Measurements from ENCODE around the gene PPM1A.

The PPM1A gene

DNA sequence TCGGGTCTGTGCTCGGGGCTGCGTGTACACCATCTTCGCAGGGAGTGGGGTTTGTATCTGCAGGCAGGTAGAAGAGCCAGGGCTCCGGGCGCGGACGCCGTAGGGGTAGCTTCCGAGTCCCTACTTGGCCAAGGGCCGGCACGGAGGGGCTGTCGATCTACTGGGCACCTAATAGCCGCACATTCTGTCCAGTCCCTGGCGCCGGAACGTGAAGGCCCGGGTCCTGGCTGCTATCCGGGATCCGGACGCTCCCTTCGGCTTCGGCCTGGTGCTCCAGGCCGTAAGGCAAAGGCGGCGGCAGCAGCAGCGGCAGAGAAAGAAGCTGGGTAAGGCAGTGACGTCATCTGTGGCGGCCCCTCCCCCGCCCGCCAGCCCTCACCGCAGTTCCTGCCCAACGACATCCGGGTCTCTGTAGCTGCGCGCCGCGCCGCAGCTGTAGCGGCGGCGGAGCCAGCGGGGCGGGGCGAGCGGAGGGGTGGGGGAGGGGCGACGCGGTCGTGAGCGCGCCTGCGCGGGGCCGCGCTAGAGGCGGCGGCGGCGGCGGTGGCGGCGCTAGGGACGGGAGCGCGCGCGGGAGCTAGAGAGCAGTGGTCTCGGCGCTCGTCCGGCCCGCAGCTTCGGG is at the start of gene PPM1A (continued):
- no peak for TF ChIP-seq ZNF223 (tag by site-specific recombination; IDR thresholded peaks at IDR 0.05)
- no peak for TF ChIP-seq ZNF768 (tag by site-specific recombination; IDR thresholded peaks at IDR 0.05)
- no peak for TF ChIP-seq ZNF274 (IDR thresholded peaks at IDR 0.05; ENCODE audit: low read length)
- no peak for TF ChIP-seq ZNF274 (tag by site-specific recombination; IDR thresholded peaks at IDR 0.05; ENCODE audit: borderline replicate concordance)
- TF ChIP-seq, protein P1, sequence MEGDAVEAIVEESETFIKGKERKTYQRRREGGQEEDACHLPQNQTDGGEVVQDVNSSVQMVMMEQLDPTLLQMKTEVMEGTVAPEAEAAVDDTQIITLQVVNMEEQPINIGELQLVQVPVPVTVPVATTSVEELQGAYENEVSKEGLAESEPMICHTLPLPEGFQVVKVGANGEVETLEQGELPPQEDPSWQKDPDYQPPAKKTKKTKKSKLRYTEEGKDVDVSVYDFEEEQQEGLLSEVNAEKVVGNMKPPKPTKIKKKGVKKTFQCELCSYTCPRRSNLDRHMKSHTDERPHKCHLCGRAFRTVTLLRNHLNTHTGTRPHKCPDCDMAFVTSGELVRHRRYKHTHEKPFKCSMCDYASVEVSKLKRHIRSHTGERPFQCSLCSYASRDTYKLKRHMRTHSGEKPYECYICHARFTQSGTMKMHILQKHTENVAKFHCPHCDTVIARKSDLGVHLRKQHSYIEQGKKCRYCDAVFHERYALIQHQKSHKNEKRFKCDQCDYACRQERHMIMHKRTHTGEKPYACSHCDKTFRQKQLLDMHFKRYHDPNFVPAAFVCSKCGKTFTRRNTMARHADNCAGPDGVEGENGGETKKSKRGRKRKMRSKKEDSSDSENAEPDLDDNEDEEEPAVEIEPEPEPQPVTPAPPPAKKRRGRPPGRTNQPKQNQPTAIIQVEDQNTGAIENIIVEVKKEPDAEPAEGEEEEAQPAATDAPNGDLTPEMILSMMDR (tag by site-specific recombination; IDR thresholded peaks at IDR 0.05), result no peak
- TF ChIP-seq GLIS1 (tag by site-specific recombination; IDR thresholded peaks at IDR 0.05), result 0 out of 2 replicates have a peak, but pooled peaks have one; percentile 16
- TF ChIP-seq, protein P2, sequence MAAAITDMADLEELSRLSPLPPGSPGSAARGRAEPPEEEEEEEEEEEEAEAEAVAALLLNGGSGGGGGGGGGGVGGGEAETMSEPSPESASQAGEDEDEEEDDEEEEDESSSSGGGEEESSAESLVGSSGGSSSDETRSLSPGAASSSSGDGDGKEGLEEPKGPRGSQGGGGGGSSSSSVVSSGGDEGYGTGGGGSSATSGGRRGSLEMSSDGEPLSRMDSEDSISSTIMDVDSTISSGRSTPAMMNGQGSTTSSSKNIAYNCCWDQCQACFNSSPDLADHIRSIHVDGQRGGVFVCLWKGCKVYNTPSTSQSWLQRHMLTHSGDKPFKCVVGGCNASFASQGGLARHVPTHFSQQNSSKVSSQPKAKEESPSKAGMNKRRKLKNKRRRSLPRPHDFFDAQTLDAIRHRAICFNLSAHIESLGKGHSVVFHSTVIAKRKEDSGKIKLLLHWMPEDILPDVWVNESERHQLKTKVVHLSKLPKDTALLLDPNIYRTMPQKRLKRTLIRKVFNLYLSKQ (tag by site-specific recombination; IDR thresholded peaks at IDR 0.05; ENCODE audit: borderline replicate concordance), result no peak
- TF ChIP-seq ZNF184 (tag by site-specific recombination; IDR thresholded peaks at IDR 0.05), result no peak
- TF ChIP-seq ZNF221 (tag by site-specific recombination; IDR thresholded peaks at IDR 0.05; ENCODE audit: borderline replicate concordance), result no peak
- no peak for TF ChIP-seq SETDB1 (IDR thresholded peaks at IDR 0.05; ENCODE audit: insufficient read length, low read length)
- no peak for TF ChIP-seq ZFP3 (tag by site-specific recombination; IDR thresholded peaks at IDR 0.05; ENCODE audit: low read depth)
- TF ChIP-seq, protein P3, sequence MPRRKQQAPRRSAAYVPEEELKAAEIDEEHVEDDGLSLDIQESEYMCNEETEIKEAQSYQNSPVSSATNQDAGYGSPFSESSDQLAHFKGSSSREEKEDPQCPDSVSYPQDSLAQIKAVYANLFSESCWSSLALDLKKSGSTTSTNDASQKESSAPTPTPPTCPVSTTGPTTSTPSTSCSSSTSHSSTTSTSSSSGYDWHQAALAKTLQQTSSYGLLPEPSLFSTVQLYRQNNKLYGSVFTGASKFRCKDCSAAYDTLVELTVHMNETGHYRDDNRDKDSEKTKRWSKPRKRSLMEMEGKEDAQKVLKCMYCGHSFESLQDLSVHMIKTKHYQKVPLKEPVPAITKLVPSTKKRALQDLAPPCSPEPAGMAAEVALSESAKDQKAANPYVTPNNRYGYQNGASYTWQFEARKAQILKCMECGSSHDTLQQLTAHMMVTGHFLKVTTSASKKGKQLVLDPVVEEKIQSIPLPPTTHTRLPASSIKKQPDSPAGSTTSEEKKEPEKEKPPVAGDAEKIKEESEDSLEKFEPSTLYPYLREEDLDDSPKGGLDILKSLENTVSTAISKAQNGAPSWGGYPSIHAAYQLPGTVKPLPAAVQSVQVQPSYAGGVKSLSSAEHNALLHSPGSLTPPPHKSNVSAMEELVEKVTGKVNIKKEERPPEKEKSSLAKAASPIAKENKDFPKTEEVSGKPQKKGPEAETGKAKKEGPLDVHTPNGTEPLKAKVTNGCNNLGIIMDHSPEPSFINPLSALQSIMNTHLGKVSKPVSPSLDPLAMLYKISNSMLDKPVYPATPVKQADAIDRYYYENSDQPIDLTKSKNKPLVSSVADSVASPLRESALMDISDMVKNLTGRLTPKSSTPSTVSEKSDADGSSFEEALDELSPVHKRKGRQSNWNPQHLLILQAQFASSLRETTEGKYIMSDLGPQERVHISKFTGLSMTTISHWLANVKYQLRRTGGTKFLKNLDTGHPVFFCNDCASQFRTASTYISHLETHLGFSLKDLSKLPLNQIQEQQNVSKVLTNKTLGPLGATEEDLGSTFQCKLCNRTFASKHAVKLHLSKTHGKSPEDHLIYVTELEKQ (tag by site-specific recombination; IDR thresholded peaks at IDR 0.05; ENCODE audit: borderline replicate concordance), result peak; percentile 63; the same call in 1 of the 2 replicates
- no peak for TF ChIP-seq ZNF596 (tag by site-specific recombination; IDR thresholded peaks at IDR 0.05)
- no peak for TF ChIP-seq ZNF791 (tag by site-specific recombination; IDR thresholded peaks at IDR 0.05)
- TF ChIP-seq ZNF747 (tag by site-specific recombination; IDR thresholded peaks at IDR 0.05), result no peak
- TF ChIP-seq ZNF654 (tag by site-specific recombination; IDR thresholded peaks at IDR 0.05; ENCODE audit: low read depth), result no peak
- TF ChIP-seq, protein P4, sequence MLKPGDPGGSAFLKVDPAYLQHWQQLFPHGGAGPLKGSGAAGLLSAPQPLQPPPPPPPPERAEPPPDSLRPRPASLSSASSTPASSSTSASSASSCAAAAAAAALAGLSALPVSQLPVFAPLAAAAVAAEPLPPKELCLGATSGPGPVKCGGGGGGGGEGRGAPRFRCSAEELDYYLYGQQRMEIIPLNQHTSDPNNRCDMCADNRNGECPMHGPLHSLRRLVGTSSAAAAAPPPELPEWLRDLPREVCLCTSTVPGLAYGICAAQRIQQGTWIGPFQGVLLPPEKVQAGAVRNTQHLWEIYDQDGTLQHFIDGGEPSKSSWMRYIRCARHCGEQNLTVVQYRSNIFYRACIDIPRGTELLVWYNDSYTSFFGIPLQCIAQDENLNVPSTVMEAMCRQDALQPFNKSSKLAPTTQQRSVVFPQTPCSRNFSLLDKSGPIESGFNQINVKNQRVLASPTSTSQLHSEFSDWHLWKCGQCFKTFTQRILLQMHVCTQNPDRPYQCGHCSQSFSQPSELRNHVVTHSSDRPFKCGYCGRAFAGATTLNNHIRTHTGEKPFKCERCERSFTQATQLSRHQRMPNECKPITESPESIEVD (tag by site-specific recombination; IDR thresholded peaks at IDR 0.05), result no peak; the same call in 1 of the 2 replicates
- TF ChIP-seq, protein P5, sequence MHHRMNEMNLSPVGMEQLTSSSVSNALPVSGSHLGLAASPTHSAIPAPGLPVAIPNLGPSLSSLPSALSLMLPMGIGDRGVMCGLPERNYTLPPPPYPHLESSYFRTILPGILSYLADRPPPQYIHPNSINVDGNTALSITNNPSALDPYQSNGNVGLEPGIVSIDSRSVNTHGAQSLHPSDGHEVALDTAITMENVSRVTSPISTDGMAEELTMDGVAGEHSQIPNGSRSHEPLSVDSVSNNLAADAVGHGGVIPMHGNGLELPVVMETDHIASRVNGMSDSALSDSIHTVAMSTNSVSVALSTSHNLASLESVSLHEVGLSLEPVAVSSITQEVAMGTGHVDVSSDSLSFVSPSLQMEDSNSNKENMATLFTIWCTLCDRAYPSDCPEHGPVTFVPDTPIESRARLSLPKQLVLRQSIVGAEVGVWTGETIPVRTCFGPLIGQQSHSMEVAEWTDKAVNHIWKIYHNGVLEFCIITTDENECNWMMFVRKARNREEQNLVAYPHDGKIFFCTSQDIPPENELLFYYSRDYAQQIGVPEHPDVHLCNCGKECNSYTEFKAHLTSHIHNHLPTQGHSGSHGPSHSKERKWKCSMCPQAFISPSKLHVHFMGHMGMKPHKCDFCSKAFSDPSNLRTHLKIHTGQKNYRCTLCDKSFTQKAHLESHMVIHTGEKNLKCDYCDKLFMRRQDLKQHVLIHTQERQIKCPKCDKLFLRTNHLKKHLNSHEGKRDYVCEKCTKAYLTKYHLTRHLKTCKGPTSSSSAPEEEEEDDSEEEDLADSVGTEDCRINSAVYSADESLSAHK (tag by site-specific recombination; IDR thresholded peaks at IDR 0.05), result peak; percentile 36; the same call in 1 of the 2 replicates
- TF ChIP-seq WT1 (tag by site-specific recombination; IDR thresholded peaks at IDR 0.05), result no peak; the same call in 1 of the 2 replicates
- TF ChIP-seq SP7 (tag by site-specific recombination; IDR thresholded peaks at IDR 0.05), result peak; percentile 65
- TF ChIP-seq, protein P6, sequence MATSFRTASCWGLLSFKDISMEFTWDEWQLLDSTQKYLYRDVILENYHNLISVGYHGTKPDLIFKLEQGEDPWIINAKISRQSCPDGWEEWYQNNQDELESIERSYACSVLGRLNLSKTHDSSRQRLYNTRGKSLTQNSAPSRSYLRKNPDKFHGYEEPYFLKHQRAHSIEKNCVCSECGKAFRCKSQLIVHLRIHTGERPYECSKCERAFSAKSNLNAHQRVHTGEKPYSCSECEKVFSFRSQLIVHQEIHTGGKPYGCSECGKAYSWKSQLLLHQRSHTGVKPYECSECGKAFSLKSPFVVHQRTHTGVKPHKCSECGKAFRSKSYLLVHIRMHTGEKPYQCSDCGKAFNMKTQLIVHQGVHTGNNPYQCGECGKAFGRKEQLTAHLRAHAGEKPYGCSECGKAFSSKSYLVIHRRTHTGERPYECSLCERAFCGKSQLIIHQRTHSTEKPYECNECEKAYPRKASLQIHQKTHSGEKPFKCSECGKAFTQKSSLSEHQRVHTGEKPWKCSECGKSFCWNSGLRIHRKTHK (tag by site-specific recombination; IDR thresholded peaks at IDR 0.05), result no peak
- no peak for TF ChIP-seq ZNF211 (tag by site-specific recombination; IDR thresholded peaks at IDR 0.05; ENCODE audit: low read depth)
- TF ChIP-seq ZNF16 (tag by site-specific recombination; IDR thresholded peaks at IDR 0.05; ENCODE audit: low read depth), result no peak
- 0 out of 2 replicates have a peak, but pooled peaks have one; percentile 57 for TF ChIP-seq ZNF391 (tag by site-specific recombination; IDR thresholded peaks at IDR 0.05; ENCODE audit: borderline replicate concordance, low read depth)
- no peak for TF ChIP-seq ZNF19 (tag by site-specific recombination; IDR thresholded peaks at IDR 0.05; ENCODE audit: low read depth)
- no peak for TF ChIP-seq ZNF23 (tag by site-specific recombination; IDR thresholded peaks at IDR 0.05; ENCODE audit: borderline replicate concordance)
- TF ChIP-seq GFI1B (tag by site-specific recombination; IDR thresholded peaks at IDR 0.05), result no peak
- TF ChIP-seq ZNF37A (tag by site-specific recombination; IDR thresholded peaks at IDR 0.05), result no peak

All from HEK293 (cell line).